ENCODE data around the gene ELMO1. TPM values are rescaled to one million over a fixed set of nuclear protein-coding genes. Genes with fewer than 3 reads are reported as not detected.

The ELMO1 gene
- total RNA-seq, 1 experiment from 2014 or later: not detected

GRCh38 chr7:36823353-36823752, 625.3 kb downstream of the ELMO1 start:
- ATAC-seq (no peak), DNase-seq (no peak)
- Histone ChIP-seq H3K27me3 (ENCODE audit: low read length) (peaks cover 37% of the 10 kb centered on the region), H3K9me2 (replicated peaks; ENCODE audit: low read length) (no peaks in the 10 kb centered on the region), H3K4me3 (ENCODE audit: low read length) (no peak overlapping the region), H4K20me1 (ENCODE audit: low read length) (no peaks in the 10 kb centered on the region), H3F3A (ENCODE audit: low read length, unreplicated experiment) (no peaks in the 10 kb centered on the region), H3K27ac (ENCODE audit: low read length) (no peak overlapping the region), H3K9me3 (ENCODE audit: low read length) (no peaks in the 10 kb centered on the region), H3K4me2 (ENCODE audit: low read length) (no peak overlapping the region), H3K4me1 (ENCODE audit: insufficient read depth, low read length) (no peaks in the 10 kb centered on the region), H2AFZ (ENCODE audit: low read length) (no peak overlapping the region), H3K36me3 (ENCODE audit: low read depth, low read length) (no peaks in the 10 kb centered on the region), H3K79me2 (ENCODE audit: low read length) (no peaks in the 10 kb centered on the region), H3K9ac (ENCODE audit: low read length) (no peak overlapping the region)
- CTCF ChIA-PET: no interaction called here
- no TSS peak for BruUV-seq (replicated peaks)
- TF ChIP-seq EZH2 (IDR thresholded peaks at IDR 0.05; ENCODE audit: low read length, unreplicated experiment) (no peak), EZH2phosphoT487 (IDR thresholded peaks at IDR 0.05; ENCODE audit: borderline replicate concordance, low read length) (no peak)
- TF ChIP-seq, protein P1, sequence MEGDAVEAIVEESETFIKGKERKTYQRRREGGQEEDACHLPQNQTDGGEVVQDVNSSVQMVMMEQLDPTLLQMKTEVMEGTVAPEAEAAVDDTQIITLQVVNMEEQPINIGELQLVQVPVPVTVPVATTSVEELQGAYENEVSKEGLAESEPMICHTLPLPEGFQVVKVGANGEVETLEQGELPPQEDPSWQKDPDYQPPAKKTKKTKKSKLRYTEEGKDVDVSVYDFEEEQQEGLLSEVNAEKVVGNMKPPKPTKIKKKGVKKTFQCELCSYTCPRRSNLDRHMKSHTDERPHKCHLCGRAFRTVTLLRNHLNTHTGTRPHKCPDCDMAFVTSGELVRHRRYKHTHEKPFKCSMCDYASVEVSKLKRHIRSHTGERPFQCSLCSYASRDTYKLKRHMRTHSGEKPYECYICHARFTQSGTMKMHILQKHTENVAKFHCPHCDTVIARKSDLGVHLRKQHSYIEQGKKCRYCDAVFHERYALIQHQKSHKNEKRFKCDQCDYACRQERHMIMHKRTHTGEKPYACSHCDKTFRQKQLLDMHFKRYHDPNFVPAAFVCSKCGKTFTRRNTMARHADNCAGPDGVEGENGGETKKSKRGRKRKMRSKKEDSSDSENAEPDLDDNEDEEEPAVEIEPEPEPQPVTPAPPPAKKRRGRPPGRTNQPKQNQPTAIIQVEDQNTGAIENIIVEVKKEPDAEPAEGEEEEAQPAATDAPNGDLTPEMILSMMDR (conservative IDR thresholded peaks at IDR 0.05; ENCODE audit: low read depth, low read length): no peak
- intact Hi-C loops (cut with micrococcal nuclease): no loop called here
- POLR2A ChIA-PET (ENCODE audit: unreplicated experiment): no interaction called here

GRCh38 chr7:36821617-36822016, 627.0 kb downstream of the ELMO1 start:
- Histone ChIP-seq H3F3A (ENCODE audit: low read length, unreplicated experiment) (no peaks in the 10 kb centered on the region), H3K4me2 (ENCODE audit: low read length) (no peak overlapping the region), H3K4me1 (ENCODE audit: insufficient read depth, low read length) (no peaks in the 10 kb centered on the region), H3K27me3 (ENCODE audit: low read length) (peaks cover 23% of the 10 kb centered on the region), H3K4me3 (ENCODE audit: low read length) (no peak overlapping the region), H3K9me3 (ENCODE audit: low read length) (no peaks in the 10 kb centered on the region), H3K36me3 (ENCODE audit: low read depth, low read length) (no peaks in the 10 kb centered on the region), H3K79me2 (ENCODE audit: low read length) (no peaks in the 10 kb centered on the region), H2AFZ (ENCODE audit: low read length) (no peak overlapping the region), H3K27ac (ENCODE audit: low read length) (no peak overlapping the region), H3K9ac (ENCODE audit: low read length) (no peak overlapping the region), H4K20me1 (ENCODE audit: low read length) (no peaks in the 10 kb centered on the region), H3K9me2 (replicated peaks; ENCODE audit: low read length) (no peaks in the 10 kb centered on the region)
- ATAC-seq (no peak), DNase-seq (no peak)
- CTCF ChIA-PET: no interaction called here
- intact Hi-C loops (cut with micrococcal nuclease): no loop called here
- POLR2A ChIA-PET (ENCODE audit: unreplicated experiment): no interaction called here
- TF ChIP-seq EZH2 (IDR thresholded peaks at IDR 0.05; ENCODE audit: low read length, unreplicated experiment): no peak
- TF ChIP-seq, protein P1 (conservative IDR thresholded peaks at IDR 0.05; ENCODE audit: low read depth, low read length): no peak
- TF ChIP-seq EZH2phosphoT487 (IDR thresholded peaks at IDR 0.05; ENCODE audit: borderline replicate concordance, low read length): no peak
- BruUV-seq (replicated peaks): no TSS peak

DNA sequence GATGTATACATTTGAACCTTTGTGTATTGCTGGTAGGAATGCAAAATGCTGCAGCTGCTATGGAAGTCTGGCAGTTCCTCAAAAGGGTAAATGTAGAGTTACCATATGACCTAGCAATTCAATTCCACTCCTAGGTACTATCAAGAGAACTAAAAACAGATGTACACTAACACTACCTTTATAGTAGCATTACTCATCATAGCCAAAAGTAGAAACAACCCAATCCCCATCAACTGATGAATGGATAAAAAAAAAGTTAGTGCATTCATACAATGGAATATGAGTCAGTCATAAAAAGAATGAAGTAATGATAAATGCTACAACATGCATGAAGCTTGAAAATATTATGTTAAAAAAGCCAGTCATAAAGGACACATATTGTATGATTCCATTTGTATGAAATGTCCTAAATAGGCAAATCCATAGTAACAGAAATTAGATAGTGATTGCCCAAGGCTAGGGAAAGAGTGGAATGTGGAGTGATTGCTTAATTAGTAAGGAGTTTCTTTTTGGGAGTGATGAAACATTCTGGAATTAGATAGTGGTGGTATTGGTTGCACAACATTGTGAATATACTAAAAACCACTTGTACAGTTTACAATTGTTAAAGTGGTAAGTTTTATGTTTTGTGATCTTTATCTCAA, 628.0 kb downstream of the ELMO1 start:
- POLR2A ChIA-PET (ENCODE audit: unreplicated experiment): no interaction called here
- intact Hi-C loops (cut with micrococcal nuclease): no loop called here
- DNase-seq (no peak), ATAC-seq (no peak)
- no peak overlapping the region for H3K27ac ChIP-seq (ENCODE audit: low read length)
- TF ChIP-seq, protein P1 (conservative IDR thresholded peaks at IDR 0.05; ENCODE audit: low read depth, low read length): no peak
- TF ChIP-seq EZH2phosphoT487 (IDR thresholded peaks at IDR 0.05; ENCODE audit: borderline replicate concordance, low read length) (no peak), EZH2 (IDR thresholded peaks at IDR 0.05; ENCODE audit: low read length, unreplicated experiment) (no peak)
- H3K79me2 ChIP-seq (ENCODE audit: low read length): no peaks in the 10 kb centered on the region
- no peaks in the 10 kb centered on the region for H3K9me2 ChIP-seq (replicated peaks; ENCODE audit: low read length)
- H4K20me1 ChIP-seq (ENCODE audit: low read length): no peaks in the 10 kb centered on the region
- no peaks in the 10 kb centered on the region for H3K9me3 ChIP-seq (ENCODE audit: low read length)
- no peak overlapping the region for H3K4me3 ChIP-seq (ENCODE audit: low read length)
- BruUV-seq (replicated peaks): no TSS peak
- H3F3A ChIP-seq (ENCODE audit: low read length, unreplicated experiment): no peaks in the 10 kb centered on the region
- H3K27me3 ChIP-seq (ENCODE audit: low read length): peaks cover 17% of the 10 kb centered on the region
- no peaks in the 10 kb centered on the region for H3K36me3 ChIP-seq (ENCODE audit: low read depth, low read length)
- H3K4me1 ChIP-seq (ENCODE audit: insufficient read depth, low read length): no peaks in the 10 kb centered on the region
- CTCF ChIA-PET: no interaction called here
- no peak overlapping the region for H3K9ac ChIP-seq (ENCODE audit: low read length)
- H2AFZ ChIP-seq (ENCODE audit: low read length): no peak overlapping the region
- no peak overlapping the region for H3K4me2 ChIP-seq (ENCODE audit: low read length)
